WTC11 (cell line): ENCODE measurements around the gene CFAP221. TPM values are rescaled to one million over a fixed set of nuclear protein-coding genes. Genes with fewer than 3 reads are reported as not detected.

ENCODE experiments used
- ATAC-seq: fragments of 200-7000 bp; cut with Tn5 transposase; 2 replicates; pipeline ENCODE4 v1.10.0; 2021; ENCODE audit warnings: mild to moderate bottlenecking, moderate library complexity
- CTCF ChIA-PET: fragments of 300-600 bp; sonication (Branson Sonifier 250); formaldehyde crosslinking; loops from one replicate; lab custom pipeline; 2021; ENCODE audit warnings: antibody characterized with exemption; lab: Charles Lee
- POLR2A ChIA-PET: fragments of 350-600 bp; sonication (Branson Sonifier 250); formaldehyde crosslinking; loops from one replicate; lab custom pipeline; 2021; ENCODE audit warnings: antibody characterized with exemption; lab: Charles Lee
- DNase-seq: peaks from one replicate; pipeline ENCODE4 v3.0.0; 2021; ENCODE audit warnings: low spot score
- H3K27ac Mint-ChIP-seq: 2 replicates; pipeline ENCODE4 v1.8.0; 2021; ENCODE audit warnings: mixed read lengths
- H3K27me3 Mint-ChIP-seq: 2 replicates; pipeline ENCODE4 v1.8.0; 2021; ENCODE audit warnings: low read depth, mild to moderate bottlenecking, moderate library complexity, mixed read lengths
- H3K36me3 Mint-ChIP-seq: 2 replicates; pipeline ENCODE4 v1.8.0; 2021; ENCODE audit warnings: mixed read lengths
- H3K4me1 Mint-ChIP-seq: 2 replicates; pipeline ENCODE4 v1.8.0; 2022; ENCODE audit warnings: mixed read lengths
- H3K4me3 Mint-ChIP-seq: 2 replicates; pipeline ENCODE4 v1.8.0; 2021; ENCODE audit warnings: mild to moderate bottlenecking, moderate library complexity, mixed read lengths
- H3K9me3 Mint-ChIP-seq: 2 replicates; pipeline ENCODE4 v1.8.0; 2021; ENCODE audit warnings: mixed read lengths
- AFF4 ChIP-seq: sonication (generic); formaldehyde crosslinking; IDR thresholded peaks from 2 replicates; pipeline ENCODE4 v1.8.1; 2023; ENCODE audit warnings: mild to moderate bottlenecking, missing genetic modification reagents, borderline replicate concordance
- ATF6 ChIP-seq: sonication (generic); formaldehyde crosslinking; IDR thresholded peaks from 2 replicates; pipeline ENCODE4 v1.8.1; 2023; ENCODE audit warnings: mild to moderate bottlenecking, missing genetic modification reagents
- CDX4 ChIP-seq: fragments of 250-450 bp; sonication (Bioruptor Pico); IDR thresholded peaks from 2 replicates; pipeline ENCODE4 v1.9.0; 2021; ENCODE audit warnings: moderate library complexity, mild to moderate bottlenecking, inconsistent platforms, borderline replicate concordance
- ETV6 ChIP-seq: sonication (generic); formaldehyde crosslinking; IDR thresholded peaks from 2 replicates; pipeline ENCODE4 v1.8.1; 2022; ENCODE audit warnings: mild to moderate bottlenecking, missing genetic modification reagents
- FOXJ3 ChIP-seq: sonication (generic); formaldehyde crosslinking; IDR thresholded peaks from 2 replicates; pipeline ENCODE4 v1.9.0; 2021; ENCODE audit warnings: missing genetic modification reagents, mild to moderate bottlenecking, borderline replicate concordance
- FOXP1 ChIP-seq: sonication (generic); formaldehyde crosslinking; IDR thresholded peaks from 2 replicates; pipeline ENCODE4 v1.8.0; 2022; ENCODE audit warnings: missing genetic modification reagents, mild to moderate bottlenecking, moderate library complexity, borderline replicate concordance
- GRHL2 ChIP-seq: fragments of 250-450 bp; sonication (Bioruptor Pico); IDR thresholded peaks from 2 replicates; pipeline ENCODE4 v1.8.0; 2022; ENCODE audit warnings: mild to moderate bottlenecking, moderate library complexity; ENCODE audit not compliant: insufficient replicate concordance, severe bottlenecking
- KAT7 ChIP-seq: sonication (generic); formaldehyde crosslinking; IDR thresholded peaks from 2 replicates; pipeline ENCODE4 v1.8.1; 2023; ENCODE audit warnings: missing genetic modification reagents, mild to moderate bottlenecking, borderline replicate concordance
- MYBL2 ChIP-seq: sonication (generic); formaldehyde crosslinking; IDR thresholded peaks from 2 replicates; pipeline ENCODE4 v1.8.1; 2023; ENCODE audit warnings: mild to moderate bottlenecking, moderate library complexity, missing genetic modification reagents
- OVOL2 ChIP-seq: fragments of 250-450 bp; sonication (Bioruptor Pico); IDR thresholded peaks from 2 replicates; pipeline ENCODE4 v1.9.0; 2021; ENCODE audit warnings: mild to moderate bottlenecking, borderline replicate concordance
- PRRX2 ChIP-seq: fragments of 250-450 bp; sonication (Bioruptor Pico); IDR thresholded peaks from 2 replicates; pipeline ENCODE4 v1.8.0; 2021; ENCODE audit warnings: mild to moderate bottlenecking
- RELA ChIP-seq: sonication (generic); formaldehyde crosslinking; IDR thresholded peaks from 2 replicates; pipeline ENCODE4 v1.8.1; 2022; ENCODE audit warnings: missing genetic modification reagents, mild to moderate bottlenecking, borderline replicate concordance
- RORB ChIP-seq: fragments of 250-450 bp; sonication (Bioruptor Pico); IDR thresholded peaks from 2 replicates; pipeline ENCODE4 v1.9.0; 2021; ENCODE audit warnings: mild to moderate bottlenecking
- SMAD3 ChIP-seq: sonication (generic); formaldehyde crosslinking; IDR thresholded peaks from 2 replicates; pipeline ENCODE4 v1.8.0; 2022; ENCODE audit warnings: missing genetic modification reagents, mild to moderate bottlenecking, borderline replicate concordance
- USF1 ChIP-seq: sonication (generic); formaldehyde crosslinking; IDR thresholded peaks from 2 replicates; pipeline ENCODE4 v1.8.0; 2022; ENCODE audit warnings: mild to moderate bottlenecking, missing genetic modification reagents
- ZNF263 ChIP-seq: sonication (generic); formaldehyde crosslinking; IDR thresholded peaks from 2 replicates; pipeline ENCODE4 v1.8.1; 2022; ENCODE audit warnings: low read depth, mild to moderate bottlenecking, moderate library complexity, missing genetic modification reagents
- ZNF423 ChIP-seq: fragments of 250-450 bp; sonication (Bioruptor Pico); IDR thresholded peaks from 2 replicates; pipeline ENCODE4 v2.1.2; 2022; ENCODE audit warnings: mild to moderate bottlenecking, moderate library complexity
- ZSCAN18 ChIP-seq: fragments of 250-450 bp; sonication (Bioruptor Pico); IDR thresholded peaks from 2 replicates; pipeline ENCODE4 v2.1.2; 2022; ENCODE audit warnings: mild to moderate bottlenecking, moderate library complexity
- total RNA-seq: library from RNA; stranded (reverse); gene quantifications from 3 replicates; pipeline ENCODE4 v1.2.3, GENCODE V29; 2021
- TF ChIP-seq, protein P1 (sequence below): sonication (generic); formaldehyde crosslinking; IDR thresholded peaks from 2 replicates; pipeline ENCODE4 v1.8.1; 2022; ENCODE audit warnings: low read depth, missing genetic modification reagents, borderline replicate concordance
- TF ChIP-seq, protein P2 (sequence below): sonication (generic); formaldehyde crosslinking; IDR thresholded peaks from 2 replicates; pipeline ENCODE4 v1.8.0; 2023; ENCODE audit warnings: missing genetic modification reagents
- TF ChIP-seq, protein P3 (sequence below): sonication (generic); formaldehyde crosslinking; conservative IDR thresholded peaks from 2 replicates; pipeline ENCODE4 v1.8.1; 2022; ENCODE audit warnings: mild to moderate bottlenecking, missing genetic modification reagents
- TF ChIP-seq, protein P4 (sequence below): sonication (generic); formaldehyde crosslinking; IDR thresholded peaks from 2 replicates; pipeline ENCODE4 v1.8.1; 2023; ENCODE audit warnings: mild to moderate bottlenecking, missing genetic modification reagents, moderate library complexity

CFAP221 gene
- total RNA-seq, 1 experiment from 2014 or later: 0.35 TPM

DNA sequence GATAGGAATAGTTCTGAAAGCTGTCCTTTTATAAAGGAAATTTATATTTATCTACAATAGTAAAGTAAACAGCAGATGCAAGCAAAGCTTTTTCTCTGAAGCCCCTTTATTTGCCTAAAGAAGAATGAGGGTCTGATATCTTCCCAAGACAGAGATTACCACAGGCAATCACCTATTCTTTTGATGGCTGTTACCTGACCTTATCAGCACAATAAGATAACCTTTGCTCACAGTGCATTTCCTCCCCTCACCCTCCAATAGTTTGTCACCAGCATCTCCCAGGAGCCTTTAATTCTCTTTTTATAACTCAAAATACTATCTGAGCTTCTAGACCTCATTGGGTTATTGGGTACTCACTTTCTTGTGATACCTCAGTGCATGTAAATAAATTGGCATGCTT is 6.5 kb upstream of the CFAP221 start (continued):
- TF ChIP-seq, protein P1, sequence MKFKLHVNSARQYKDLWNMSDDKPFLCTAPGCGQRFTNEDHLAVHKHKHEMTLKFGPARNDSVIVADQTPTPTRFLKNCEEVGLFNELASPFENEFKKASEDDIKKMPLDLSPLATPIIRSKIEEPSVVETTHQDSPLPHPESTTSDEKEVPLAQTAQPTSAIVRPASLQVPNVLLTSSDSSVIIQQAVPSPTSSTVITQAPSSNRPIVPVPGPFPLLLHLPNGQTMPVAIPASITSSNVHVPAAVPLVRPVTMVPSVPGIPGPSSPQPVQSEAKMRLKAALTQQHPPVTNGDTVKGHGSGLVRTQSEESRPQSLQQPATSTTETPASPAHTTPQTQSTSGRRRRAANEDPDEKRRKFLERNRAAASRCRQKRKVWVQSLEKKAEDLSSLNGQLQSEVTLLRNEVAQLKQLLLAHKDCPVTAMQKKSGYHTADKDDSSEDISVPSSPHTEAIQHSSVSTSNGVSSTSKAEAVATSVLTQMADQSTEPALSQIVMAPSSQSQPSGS: no peak
- no peak for TF ChIP-seq RORB (CRISPR knock-in tag)

DNA sequence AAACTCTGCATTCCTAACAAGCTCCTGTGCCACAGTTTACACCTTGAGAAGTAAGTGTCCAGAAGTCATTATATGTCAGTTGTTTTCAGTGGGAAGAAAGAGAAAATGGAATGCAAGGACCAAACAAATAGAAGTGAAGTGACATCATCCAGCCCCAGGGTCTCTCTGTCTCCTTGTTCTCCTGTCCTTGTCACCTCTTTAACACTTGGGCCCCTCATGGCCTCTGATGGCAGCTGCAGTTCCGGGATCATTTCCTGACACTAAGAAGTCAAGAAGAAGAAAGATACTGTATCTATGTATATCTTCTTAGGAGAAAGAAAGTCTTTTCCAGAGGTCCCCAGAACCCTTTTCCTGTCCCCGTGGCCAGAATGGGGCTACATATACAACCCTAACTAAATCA is 2.8 kb upstream of the CFAP221 start:
- CTCF ChIA-PET: interaction anchor here (1.0 kb wide), 1 partner anchor 53 kb away, joined by 3 read pairs; no protein-coding TSS in a partner anchor
- POLR2A ChIA-PET: no interaction called here
- no peaks in the 10 kb centered on the region for H3K9me3 Mint-ChIP-seq
- ATAC-seq (no peak), DNase-seq (no peak)
- no peak overlapping the region for H3K27ac Mint-ChIP-seq
- H3K36me3 Mint-ChIP-seq: no peaks in the 10 kb centered on the region
- TF ChIP-seq MYBL2 (no peak), GRHL2 (CRISPR knock-in tag) (no peak), SMAD3 (no peak), ZSCAN18 (CRISPR knock-in tag) (no peak), AFF4 (CRISPR knock-in tag) (no peak), CDX4 (CRISPR knock-in tag) (no peak), PRRX2 (CRISPR knock-in tag) (no peak)
- TF ChIP-seq, protein P2, sequence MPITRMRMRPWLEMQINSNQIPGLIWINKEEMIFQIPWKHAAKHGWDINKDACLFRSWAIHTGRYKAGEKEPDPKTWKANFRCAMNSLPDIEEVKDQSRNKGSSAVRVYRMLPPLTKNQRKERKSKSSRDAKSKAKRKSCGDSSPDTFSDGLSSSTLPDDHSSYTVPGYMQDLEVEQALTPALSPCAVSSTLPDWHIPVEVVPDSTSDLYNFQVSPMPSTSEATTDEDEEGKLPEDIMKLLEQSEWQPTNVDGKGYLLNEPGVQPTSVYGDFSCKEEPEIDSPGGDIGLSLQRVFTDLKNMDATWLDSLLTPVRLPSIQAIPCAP: no peak
- H3K27me3 Mint-ChIP-seq: peaks cover 27% of the 10 kb centered on the region
- no peak overlapping the region for H3K4me3 Mint-ChIP-seq
- H3K4me1 Mint-ChIP-seq: peaks cover 6% of the 10 kb centered on the region

GRCh38 chr2:119544939-119545475 is 758 bp downstream of the CFAP221 start:
- H3K4me3 Mint-ChIP-seq: peak overlapping the region; percentile 84
- peaks cover 6% of the 10 kb centered on the region for H3K4me1 Mint-ChIP-seq
- ATAC-seq (peak; percentile 82), DNase-seq (no peak)
- H3K27ac Mint-ChIP-seq: no peak overlapping the region
- ChIA-PET CTCF (no interaction called here), POLR2A (no interaction called here)
- no peaks in the 10 kb centered on the region for H3K9me3 Mint-ChIP-seq
- H3K36me3 Mint-ChIP-seq: no peaks in the 10 kb centered on the region
- peaks cover 32% of the 10 kb centered on the region for H3K27me3 Mint-ChIP-seq
- no peak for TF ChIP-seq ZNF423 (CRISPR knock-in tag)
- no peak for TF ChIP-seq KAT7 (CRISPR knock-in tag)
- no peak for TF ChIP-seq FOXJ3
- TF ChIP-seq FOXP1: no peak
- TF ChIP-seq RELA (CRISPR knock-in tag): no peak
- TF ChIP-seq, protein P3, sequence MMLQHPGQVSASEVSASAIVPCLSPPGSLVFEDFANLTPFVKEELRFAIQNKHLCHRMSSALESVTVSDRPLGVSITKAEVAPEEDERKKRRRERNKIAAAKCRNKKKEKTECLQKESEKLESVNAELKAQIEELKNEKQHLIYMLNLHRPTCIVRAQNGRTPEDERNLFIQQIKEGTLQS: no peak
- TF ChIP-seq ATF6 (CRISPR knock-in tag): no peak
- TF ChIP-seq ZNF263 (CRISPR knock-in tag): no peak
- TF ChIP-seq, protein P4, sequence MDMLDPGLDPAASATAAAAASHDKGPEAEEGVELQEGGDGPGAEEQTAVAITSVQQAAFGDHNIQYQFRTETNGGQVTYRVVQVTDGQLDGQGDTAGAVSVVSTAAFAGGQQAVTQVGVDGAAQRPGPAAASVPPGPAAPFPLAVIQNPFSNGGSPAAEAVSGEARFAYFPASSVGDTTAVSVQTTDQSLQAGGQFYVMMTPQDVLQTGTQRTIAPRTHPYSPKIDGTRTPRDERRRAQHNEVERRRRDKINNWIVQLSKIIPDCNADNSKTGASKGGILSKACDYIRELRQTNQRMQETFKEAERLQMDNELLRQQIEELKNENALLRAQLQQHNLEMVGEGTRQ (CRISPR knock-in tag): no peak
- TF ChIP-seq ETV6 (CRISPR knock-in tag): no peak
- TF ChIP-seq USF1 (CRISPR knock-in tag): no peak
- TF ChIP-seq OVOL2 (CRISPR knock-in tag): no peak
